ENCODE data around the gene TRIM47. TPM values are rescaled to one million over a fixed set of nuclear protein-coding genes. Genes with fewer than 3 reads are reported as not detected.
A peak's percentile ranks its signal among the peaks of the same experiment; 100 is the strongest.

Gene TRIM47
- total and polyA plus RNA-seq, 2 experiments from 2014 or later: 7.2 to 9.9 TPM

GRCh38 chr17:75838410-75838809, 40.0 kb downstream of the TRIM47 start:
- H3F3A ChIP-seq (replicated peaks; ENCODE audit: low read depth): peaks cover 4% of the 10 kb centered on the region

GRCh38 chr17:75837899-75838298, 40.5 kb downstream of the TRIM47 start:
- H2AFZ ChIP-seq: no peak overlapping the region
- H3K4me3 ChIP-seq: no peak overlapping the region
- H3K36me3 ChIP-seq (ENCODE audit: insufficient read depth): no peaks in the 10 kb centered on the region
- Mint-ChIP-seq H3K4me3 (no peak overlapping the region), H3K27me3 (ENCODE audit: insufficient read depth, low read depth, poor library complexity) (peaks cover 7% of the 10 kb centered on the region), H3K4me1 (peaks cover 18% of the 10 kb centered on the region), H3K9me3 (peaks cover 3% of the 10 kb centered on the region; the same call in 1 of the 3 replicates), H3K27ac (no peak overlapping the region), H3K36me3 (ENCODE audit: low read depth) (no peaks in the 10 kb centered on the region; the same call in 2 of the 3 replicates)
- H3F3A ChIP-seq (replicated peaks; ENCODE audit: low read depth): peaks cover 9% of the 10 kb centered on the region
- no peak overlapping the region for H3K27ac ChIP-seq (ENCODE audit: low read depth)
- no peaks in the 10 kb centered on the region for H3K79me2 ChIP-seq (replicated peaks; ENCODE audit: insufficient read depth)
- H3K4me2 ChIP-seq: no peak overlapping the region
- ATAC-seq (no peak), DNase-seq (ENCODE audit: low spot score) (no peak)
- H4K20me1 ChIP-seq (replicated peaks; ENCODE audit: insufficient read depth): no peaks in the 10 kb centered on the region
- no peaks in the 10 kb centered on the region for H3K9me2 ChIP-seq (ENCODE audit: insufficient read depth)
- peaks cover 10% of the 10 kb centered on the region; the same call in 1 of the 2 replicates for H3K4me1 ChIP-seq (ENCODE audit: insufficient read depth)
- no peaks in the 10 kb centered on the region for H3K27me3 ChIP-seq (ENCODE audit: insufficient read depth)
- TF ChIP-seq CTCF (conservative IDR thresholded peaks at IDR 0.05; ENCODE audit: low read depth in 2 of 2): no peak
- no peak for TF ChIP-seq ZNF462 (CRISPR knock-in tag; IDR thresholded peaks at IDR 0.05)
- TF ChIP-seq CREB1 (CRISPR knock-in tag; IDR thresholded peaks at IDR 0.05; ENCODE audit: low read depth): no peak
- TF ChIP-seq NANOG (IDR thresholded peaks at IDR 0.05; ENCODE audit: borderline replicate concordance): no peak
- TF ChIP-seq ZNF331 (CRISPR knock-in tag; IDR thresholded peaks at IDR 0.05; ENCODE audit: low read depth): no peak
- no peak for TF ChIP-seq ZNF114 (CRISPR knock-in tag; IDR thresholded peaks at IDR 0.05)
- no peak for TF ChIP-seq JUNB (IDR thresholded peaks at IDR 0.05; ENCODE audit: unreplicated experiment)
- TF ChIP-seq EZH2 (IDR thresholded peaks at IDR 0.05; ENCODE audit: low read depth, unreplicated experiment): no peak
- no peak for TF ChIP-seq REST (IDR thresholded peaks at IDR 0.05; ENCODE audit: unreplicated experiment)
- no peak for TF ChIP-seq STAT1 (IDR thresholded peaks at IDR 0.05; ENCODE audit: unreplicated experiment)
- TF ChIP-seq POLR2AphosphoS5 (IDR thresholded peaks at IDR 0.05; ENCODE audit: low read depth): no peak

More at GRCh38 chr17:75838410-75838809, 40.0 kb downstream of the TRIM47 start:
- Histone ChIP-seq H3K4me3 (no peak overlapping the region), H2AFZ (no peak overlapping the region), H3K79me2 (replicated peaks; ENCODE audit: insufficient read depth) (no peaks in the 10 kb centered on the region), H4K20me1 (replicated peaks; ENCODE audit: insufficient read depth) (no peaks in the 10 kb centered on the region), H3K36me3 (ENCODE audit: insufficient read depth) (no peaks in the 10 kb centered on the region), H3K9me2 (ENCODE audit: insufficient read depth) (no peaks in the 10 kb centered on the region), H3K27me3 (ENCODE audit: insufficient read depth) (no peaks in the 10 kb centered on the region), H3K4me2 (no peak overlapping the region), H3K27ac (ENCODE audit: low read depth) (no peak overlapping the region), H3K4me1 (ENCODE audit: insufficient read depth) (peaks cover 6% of the 10 kb centered on the region; the same call in 1 of the 2 replicates)
- H3K4me3 Mint-ChIP-seq: no peak overlapping the region
- DNase-seq (ENCODE audit: low spot score): no peak
- ATAC-seq: no peak
- H3K36me3 Mint-ChIP-seq (ENCODE audit: low read depth): no peaks in the 10 kb centered on the region; the same call in 2 of the 3 replicates
- TF ChIP-seq JUNB (IDR thresholded peaks at IDR 0.05; ENCODE audit: unreplicated experiment): peak; percentile 52
- TF ChIP-seq EZH2 (IDR thresholded peaks at IDR 0.05; ENCODE audit: low read depth, unreplicated experiment): no peak
- no peak overlapping the region for H3K27ac Mint-ChIP-seq
- peaks cover 14% of the 10 kb centered on the region for H3K4me1 Mint-ChIP-seq
- H3K9me3 Mint-ChIP-seq: no peaks in the 10 kb centered on the region; the same call in 2 of the 3 replicates
- H3K27me3 Mint-ChIP-seq (ENCODE audit: insufficient read depth, low read depth, poor library complexity): peaks cover 4% of the 10 kb centered on the region

All from GM23338 (cell line).